ENCODE data around the gene ZRANB3.

ZRANB3 gene

GRCh38 chr2:135238651-135239050 lies 292.4 kb downstream of the ZRANB3 start:
- no peak for DNase-seq

DNA sequence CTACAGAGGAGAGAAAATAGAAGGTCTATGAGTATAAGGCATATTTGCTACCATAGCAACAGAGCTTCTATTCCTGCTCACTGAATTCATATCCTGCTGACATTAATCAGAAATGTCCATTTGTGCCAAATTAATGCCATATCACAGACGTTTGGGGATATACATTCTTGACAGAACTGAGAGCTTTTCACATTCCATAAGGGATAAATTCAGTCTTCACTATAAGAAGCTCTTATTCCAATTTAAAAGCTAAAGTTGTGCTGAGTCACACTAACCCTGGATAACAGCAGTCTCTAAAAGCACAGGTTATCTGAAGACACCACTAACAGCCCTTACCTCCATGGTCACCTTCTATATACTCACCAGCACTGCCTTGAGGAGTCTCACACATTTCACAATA lies 300.9 kb downstream of the ZRANB3 start:
- no peak for DNase-seq

- DNase-seq = no peak
Measured at GRCh38 chr2:135227386-135227785, 303.6 kb downstream of the ZRANB3 start.

DNA sequence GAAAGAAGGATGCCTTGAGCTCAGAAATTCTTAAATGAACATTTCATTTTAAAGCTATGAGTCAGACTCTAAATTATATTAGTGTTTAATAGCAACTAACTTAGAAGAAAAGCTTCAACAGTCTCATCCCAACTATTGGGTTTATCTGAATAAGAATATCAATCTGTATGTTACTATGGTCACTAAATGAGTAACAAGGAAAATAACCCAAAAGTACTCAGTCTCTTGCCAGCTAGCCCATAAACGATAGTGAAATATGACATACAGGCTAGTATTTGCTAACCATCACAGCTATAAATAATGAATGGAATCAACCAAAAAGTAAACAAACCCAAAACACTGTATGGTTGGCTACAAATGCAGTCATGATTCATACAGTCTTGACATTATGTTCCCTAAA lies 304.1 kb downstream of the ZRANB3 start:
- DNase-seq = no peak

GRCh38 chr2:135225781-135226180 lies 305.2 kb downstream of the ZRANB3 start:
- DNase-seq = no peak

DNA sequence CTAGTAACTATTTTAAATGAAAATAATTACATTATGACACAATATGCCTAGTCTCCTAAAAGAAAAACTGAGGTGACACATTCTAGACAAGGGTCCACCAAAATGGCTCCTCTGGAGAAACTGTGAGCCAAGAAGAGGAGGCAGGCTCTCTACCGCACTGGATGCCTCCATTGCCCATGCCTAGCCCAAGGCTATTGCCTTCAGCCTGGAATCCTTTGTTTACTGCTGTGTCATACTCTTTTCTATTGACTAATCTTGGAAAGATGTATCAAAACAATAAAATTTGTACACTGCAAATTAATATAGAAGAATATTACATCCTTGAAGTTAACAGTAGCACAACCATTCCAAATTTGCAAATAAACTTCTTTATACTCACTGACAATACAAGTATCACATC lies 311.8 kb downstream of the ZRANB3 start:
- DNase-seq = no peak

- DNase-seq = no peak
Measured at GRCh38 chr2:135218426-135218825, 312.6 kb downstream of the ZRANB3 start.

GRCh38 chr2:135212757-135213156 lies 318.3 kb downstream of the ZRANB3 start:
- no peak for DNase-seq

GRCh38 chr2:135208016-135208415 lies 323.0 kb downstream of the ZRANB3 start:
- DNase-seq = no peak

DNA sequence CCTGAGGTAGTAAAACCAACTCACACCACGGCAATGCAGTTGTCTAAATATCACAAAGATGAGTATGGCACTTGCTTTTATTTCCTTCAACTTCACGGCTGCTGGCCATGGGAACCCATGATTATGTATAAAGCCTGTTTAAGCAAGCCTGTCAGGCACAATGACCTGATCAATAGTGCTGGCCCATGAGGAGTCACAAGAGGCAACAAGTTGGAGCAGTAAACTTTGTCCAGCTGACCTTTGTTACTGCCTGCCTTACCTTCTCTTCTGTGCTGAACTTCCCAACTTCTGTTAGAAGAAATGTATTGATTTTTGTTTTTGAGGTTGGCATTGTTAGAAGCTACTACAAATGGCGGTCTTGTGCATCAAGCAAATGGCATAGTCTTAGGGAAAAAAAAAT lies 327.1 kb downstream of the ZRANB3 start:
- no peak for DNase-seq

GRCh38 chr2:135202751-135203150 lies 328.3 kb downstream of the ZRANB3 start:
- no peak for DNase-seq

GRCh38 chr2:135198481-135198880 lies 332.5 kb downstream of the ZRANB3 start:
- DNase-seq = no peak

GRCh38 chr2:135190799-135191198 lies 340.2 kb downstream of the ZRANB3 start:
- no peak for DNase-seq

DNA sequence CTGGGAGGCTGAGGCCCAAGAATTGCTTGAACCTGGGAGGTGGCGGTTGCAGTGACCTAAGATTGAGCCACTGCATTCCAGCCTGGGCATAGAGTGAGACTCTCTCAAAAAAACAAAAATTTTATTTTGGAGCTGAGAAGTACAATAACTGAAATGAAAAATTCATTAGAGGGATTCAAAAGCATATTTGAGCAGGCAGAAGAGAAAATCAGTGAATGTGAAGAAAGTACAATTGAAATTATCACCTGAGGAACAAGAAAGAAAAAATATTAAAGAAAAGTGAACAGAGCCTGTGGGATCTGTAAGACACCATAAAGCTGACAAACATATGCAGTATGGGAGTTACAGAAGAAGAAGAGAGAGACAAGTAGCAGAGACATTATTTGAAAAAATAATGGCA lies 341.9 kb downstream of the ZRANB3 start:
- DNase-seq = no peak

DNA sequence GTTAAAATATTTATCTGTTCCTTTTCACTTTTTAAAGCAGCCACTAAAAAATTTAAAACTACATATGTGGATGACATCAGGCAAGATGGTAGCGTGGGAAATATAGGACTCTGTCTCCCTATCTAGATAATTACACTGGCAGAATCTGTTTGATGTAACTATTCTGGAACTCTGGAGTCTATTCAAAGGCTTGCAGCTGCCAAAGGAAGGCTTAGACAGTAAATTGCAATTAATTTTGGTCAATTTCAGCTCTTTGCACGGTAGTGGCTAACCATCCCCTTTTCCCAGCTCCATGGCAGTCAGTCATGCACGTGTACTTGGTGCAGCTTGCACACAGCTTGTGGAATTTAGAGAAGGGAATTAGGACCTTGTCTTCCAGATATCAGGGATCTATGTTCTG lies 343.7 kb downstream of the ZRANB3 start:
- DNase-seq = no peak

GRCh38 chr2:135186054-135186453 lies 345.0 kb downstream of the ZRANB3 start:
- DNase-seq = no peak

DNA sequence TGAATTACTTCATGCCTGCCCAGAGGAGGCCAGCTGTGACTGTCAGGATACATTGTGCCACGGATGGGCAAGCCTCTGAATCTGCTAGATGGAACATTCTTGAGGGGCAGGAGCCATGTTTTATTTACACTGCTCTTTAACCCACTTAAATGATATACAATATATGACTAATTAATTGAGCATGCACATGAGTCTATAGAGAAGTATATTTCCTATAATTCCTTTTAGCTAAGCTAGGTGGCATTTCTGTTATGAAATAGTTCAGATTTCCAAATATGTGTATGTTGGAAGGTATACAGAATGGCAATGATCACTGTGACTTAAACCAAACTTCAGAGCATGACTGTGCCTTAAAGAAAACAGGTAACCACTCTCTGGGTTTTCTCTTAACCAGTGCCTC lies 347.2 kb downstream of the ZRANB3 start:
- no peak for DNase-seq

GRCh38 chr2:135182601-135183000 lies 348.4 kb downstream of the ZRANB3 start:
- DNase-seq = no peak

DNA sequence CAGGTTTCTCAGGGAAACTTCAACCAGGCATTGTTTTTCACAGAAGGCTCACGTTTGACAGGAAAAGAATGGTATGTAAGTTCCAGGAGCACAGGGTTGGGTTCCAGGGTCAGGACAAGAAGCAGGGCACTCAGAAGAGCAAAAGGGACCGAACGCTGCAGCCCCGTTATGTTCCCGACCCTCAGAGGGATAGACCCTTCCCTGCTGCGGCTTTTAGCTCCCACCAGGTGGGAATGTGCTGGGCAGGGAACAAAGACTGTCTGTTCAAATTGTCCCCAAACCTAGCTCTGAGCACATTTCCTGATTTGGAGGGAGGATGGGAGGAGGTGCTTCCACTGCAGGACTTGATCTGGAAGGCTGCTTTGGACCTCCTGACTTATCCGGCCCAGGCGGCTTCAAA lies 348.8 kb downstream of the ZRANB3 start:
- no peak for DNase-seq

GRCh38 chr2:135179689-135180088 lies 351.3 kb downstream of the ZRANB3 start:
- DNase-seq = no peak

DNA sequence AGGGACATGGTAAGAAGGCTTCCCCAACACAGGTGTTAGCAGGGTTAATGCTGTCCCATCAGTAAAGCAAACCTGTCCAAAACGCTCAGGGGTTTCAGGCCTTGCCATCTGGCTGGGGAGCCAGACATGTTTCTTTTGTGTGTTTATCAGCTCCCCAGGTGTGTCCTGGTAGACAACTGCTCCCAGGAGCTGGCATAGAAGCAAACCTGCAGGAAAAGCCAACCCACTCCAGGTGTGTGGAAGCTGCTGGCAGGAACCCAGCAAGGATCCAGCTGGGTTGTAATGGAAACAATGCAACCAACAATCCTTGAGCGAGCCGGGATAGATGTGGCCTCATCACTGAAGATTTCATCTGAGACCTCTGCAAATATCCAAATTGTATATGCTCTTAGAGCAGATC lies 355.8 kb downstream of the ZRANB3 start:
- no peak for DNase-seq

- no peak for DNase-seq
Measured at GRCh38 chr2:135174810-135175093, 356.3 kb downstream of the ZRANB3 start.

DNA sequence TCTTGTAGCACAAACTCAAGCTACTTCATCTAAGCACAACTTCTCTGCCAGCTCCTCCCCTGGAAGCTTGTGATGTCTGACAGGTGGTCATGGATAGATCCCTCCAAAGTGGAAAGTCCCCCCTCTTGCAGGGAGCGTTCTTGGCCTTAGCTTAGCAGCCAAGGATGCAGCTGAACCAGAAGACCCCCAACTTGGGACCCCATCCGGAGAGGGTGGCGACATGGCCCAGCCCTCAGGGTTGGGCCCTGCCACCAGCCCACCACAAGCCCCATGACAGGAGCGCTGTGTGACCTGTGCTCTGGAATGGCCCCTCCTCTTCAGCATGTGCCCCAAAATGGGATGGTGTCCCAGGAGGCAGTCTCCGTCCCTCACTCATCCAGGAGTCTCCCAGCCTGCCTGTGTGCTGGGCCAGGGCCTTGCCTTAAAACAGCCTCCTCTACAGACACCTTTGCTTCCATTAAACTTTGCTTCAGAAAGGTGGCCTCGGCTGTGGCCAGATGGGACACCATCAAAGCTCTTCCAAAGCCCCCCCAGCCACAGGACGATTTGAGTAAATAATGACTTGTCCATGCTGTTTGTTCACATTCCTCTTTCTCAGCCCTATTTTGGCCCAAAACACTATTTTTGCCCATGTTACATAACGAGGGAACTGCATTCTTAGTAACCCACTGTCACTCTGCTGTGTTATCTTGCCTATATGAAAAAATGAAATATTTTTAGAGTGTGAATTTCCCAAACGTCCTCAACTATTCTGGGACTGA lies 356.8 kb downstream of the ZRANB3 start:
- no peak for DNase-seq

DNA sequence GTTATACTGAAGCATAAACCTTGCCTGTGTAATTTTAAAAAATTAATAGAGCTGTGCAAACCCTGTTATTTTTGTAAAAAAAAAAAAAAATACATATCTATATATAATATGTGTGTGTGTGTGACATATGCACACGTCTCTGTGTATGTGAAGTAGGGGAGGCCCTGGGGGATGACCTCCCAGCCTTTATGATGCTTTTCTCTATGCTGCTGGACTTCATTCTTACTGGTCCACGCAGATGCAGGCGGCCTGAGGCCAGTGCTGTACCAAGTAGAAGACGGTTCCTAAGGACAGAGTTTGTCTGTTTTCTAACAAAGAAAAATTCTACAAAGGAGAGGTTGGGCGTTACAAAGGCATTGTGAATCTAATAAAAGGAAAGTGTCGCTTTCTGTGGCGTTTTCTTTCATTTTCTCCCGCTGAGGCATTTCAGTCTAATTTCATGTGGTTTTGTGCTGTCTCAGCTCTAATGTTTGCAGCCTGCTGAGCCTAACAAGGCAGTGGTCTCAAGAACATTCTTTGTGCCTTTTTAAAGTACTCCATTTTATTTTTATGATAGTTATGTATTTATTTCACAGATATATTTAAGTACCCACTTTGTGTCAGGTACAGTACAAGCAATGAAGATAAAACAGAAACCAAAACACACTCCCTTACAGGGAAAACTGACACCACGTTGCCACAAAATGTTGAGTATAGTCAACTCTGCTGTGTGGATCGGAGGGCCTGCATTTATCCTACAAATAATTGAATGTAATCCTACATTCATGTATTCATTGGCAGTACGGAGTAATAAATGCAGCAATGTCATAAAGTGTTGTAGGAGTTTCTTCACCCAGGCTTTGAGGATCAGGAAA lies 360.9 kb downstream of the ZRANB3 start:
- no peak for DNase-seq
